DMS 273 (cell line): ENCODE data around the gene MRTFB.

Experiments used
- DNase-seq: peaks from one replicate; lab custom pipeline; 2025; ENCODE audit not compliant: unreplicated experiment; lab: John Stamatoyannopoulos, UW

Gene MRTFB

GRCh38 chr16:14232106-14232864, 161.2 kb downstream of the MRTFB start:
- DNase-seq = no peak

- DNase-seq = no peak
Measured at GRCh38 chr16:14236401-14236800, 165.3 kb downstream of the MRTFB start.

- DNase-seq = no peak
Measured at GRCh38 chr16:14238756-14239155, 167.6 kb downstream of the MRTFB start.

- DNase-seq = no peak
Measured at GRCh38 chr16:14239791-14240190, 168.7 kb downstream of the MRTFB start.

GRCh38 chr16:14240219-14240843, 169.2 kb downstream of the MRTFB start:
- DNase-seq = no peak

- DNase-seq = no peak
Measured at GRCh38 chr16:14240964-14241363, 169.8 kb downstream of the MRTFB start.

GRCh38 chr16:14241631-14242030, 170.5 kb downstream of the MRTFB start:
- DNase-seq = no peak

GRCh38 chr16:14242769-14243168, 171.7 kb downstream of the MRTFB start:
- no peak for DNase-seq

GRCh38 chr16:14244196-14245010, 173.3 kb downstream of the MRTFB start:
- no peak for DNase-seq

GRCh38 chr16:14248791-14249190, 177.7 kb downstream of the MRTFB start:
- no peak for DNase-seq

GRCh38 chr16:14249291-14250032, 178.3 kb downstream of the MRTFB start:
- DNase-seq = peak; percentile 58

- no peak for DNase-seq
Measured at GRCh38 chr16:14251419-14251818, 180.3 kb downstream of the MRTFB start.

- no peak for DNase-seq
Measured at GRCh38 chr16:14252860-14253259, 181.7 kb downstream of the MRTFB start.

GRCh38 chr16:14263011-14263410, 191.9 kb downstream of the MRTFB start:
- no peak for DNase-seq

GRCh38 chr16:14263769-14264168, 192.7 kb downstream of the MRTFB start:
- no peak for DNase-seq

- DNase-seq = no peak
Measured at GRCh38 chr16:14264327-14264943, 193.3 kb downstream of the MRTFB start.

GRCh38 chr16:14268073-14268472, 197.0 kb downstream of the MRTFB start:
- no peak for DNase-seq

GRCh38 chr16:14275934-14276333, 204.8 kb downstream of the MRTFB start:
- no peak for DNase-seq

GRCh38 chr16:14278749-14279148, 207.6 kb downstream of the MRTFB start:
- no peak for DNase-seq

GRCh38 chr16:14280541-14280940, 209.4 kb downstream of the MRTFB start:
- no peak for DNase-seq

- DNase-seq = no peak
Measured at GRCh38 chr16:14283786-14284185, 212.7 kb downstream of the MRTFB start.
